ENCODE results near the gene ASCC1.

Gene ASCC1

GRCh38 chr10:72066318-72067284 lies 149.5 kb downstream of the ASCC1 start:
- H3K9ac ChIP-seq (ENCODE audit: insufficient read length, low read depth) = no peak overlapping the region
- no peak for DNase-seq (ENCODE audit: low read depth, low spot score)
- TF ChIP-seq ZNF274 (IDR thresholded peaks at IDR 0.05; ENCODE audit: low read depth, low read length) (no peak), YY1 (IDR thresholded peaks at IDR 0.05; ENCODE audit: insufficient read depth, insufficient read length) (no peak), SUZ12 (IDR thresholded peaks at IDR 0.05; ENCODE audit: extremely low read depth, insufficient read depth, insufficient read length) (no peak)
- H3K4me1 ChIP-seq (ENCODE audit: insufficient read depth, insufficient read length) = peaks cover 22% of the 10 kb centered on the region
- no peaks in the 10 kb centered on the region for H3K27me3 ChIP-seq (ENCODE audit: insufficient read depth, insufficient read length)
- H3K4me3 ChIP-seq (ENCODE audit: insufficient read length, low read depth) = no peak overlapping the region
- no peaks in the 10 kb centered on the region for H3K36me3 ChIP-seq (ENCODE audit: insufficient read depth, insufficient read length, low read length)
- no peaks in the 10 kb centered on the region for H3K9me3 ChIP-seq (ENCODE audit: insufficient read depth, low read length)

- no peaks in the 10 kb centered on the region for H3K36me3 ChIP-seq (ENCODE audit: insufficient read depth, insufficient read length, low read length)
- TF ChIP-seq SUZ12 (IDR thresholded peaks at IDR 0.05; ENCODE audit: extremely low read depth, insufficient read depth, insufficient read length) (no peak), YY1 (IDR thresholded peaks at IDR 0.05; ENCODE audit: insufficient read depth, insufficient read length) (no peak), ZNF274 (IDR thresholded peaks at IDR 0.05; ENCODE audit: low read depth, low read length) (no peak)
- no peak overlapping the region for H3K4me3 ChIP-seq (ENCODE audit: insufficient read length, low read depth)
- H3K9ac ChIP-seq (ENCODE audit: insufficient read length, low read depth) = no peak overlapping the region
- no peak for DNase-seq (ENCODE audit: low read depth, low spot score)
- peaks cover 25% of the 10 kb centered on the region for H3K4me1 ChIP-seq (ENCODE audit: insufficient read depth, insufficient read length)
- no peaks in the 10 kb centered on the region for H3K27me3 ChIP-seq (ENCODE audit: insufficient read depth, insufficient read length)
- H3K9me3 ChIP-seq (ENCODE audit: insufficient read depth, low read length) = no peaks in the 10 kb centered on the region
Observed at GRCh38 chr10:72065439-72066025, 150.5 kb downstream of the ASCC1 start.

- peaks cover 23% of the 10 kb centered on the region for H3K4me1 ChIP-seq (ENCODE audit: insufficient read depth, insufficient read length)
- TF ChIP-seq YY1 (IDR thresholded peaks at IDR 0.05; ENCODE audit: insufficient read depth, insufficient read length) (no peak), SUZ12 (IDR thresholded peaks at IDR 0.05; ENCODE audit: extremely low read depth, insufficient read depth, insufficient read length) (no peak), ZNF274 (IDR thresholded peaks at IDR 0.05; ENCODE audit: low read depth, low read length) (no peak)
- DNase-seq (ENCODE audit: low read depth, low spot score) = no peak
- no peaks in the 10 kb centered on the region for H3K9me3 ChIP-seq (ENCODE audit: insufficient read depth, low read length)
- H3K36me3 ChIP-seq (ENCODE audit: insufficient read depth, insufficient read length, low read length) = no peaks in the 10 kb centered on the region
- H3K4me3 ChIP-seq (ENCODE audit: insufficient read length, low read depth) = no peak overlapping the region
- no peak overlapping the region for H3K9ac ChIP-seq (ENCODE audit: insufficient read length, low read depth)
- H3K27me3 ChIP-seq (ENCODE audit: insufficient read depth, insufficient read length) = no peaks in the 10 kb centered on the region
Observed at GRCh38 chr10:72063703-72064391, 152.2 kb downstream of the ASCC1 start.

- DNase-seq (ENCODE audit: low read depth, low spot score) = no peak
Observed at GRCh38 chr10:72062832-72063702, 153.0 kb downstream of the ASCC1 start.

GRCh38 chr10:72062382-72062781 lies 153.7 kb downstream of the ASCC1 start:
- TF ChIP-seq SUZ12 (IDR thresholded peaks at IDR 0.05; ENCODE audit: extremely low read depth, insufficient read depth, insufficient read length) = no peak
- TF ChIP-seq ZNF274 (IDR thresholded peaks at IDR 0.05; ENCODE audit: low read depth, low read length) = no peak
- TF ChIP-seq YY1 (IDR thresholded peaks at IDR 0.05; ENCODE audit: insufficient read depth, insufficient read length) = no peak
- no peak for DNase-seq (ENCODE audit: low read depth, low spot score)
- Histone ChIP-seq H3K4me3 (ENCODE audit: insufficient read length, low read depth) (no peak overlapping the region), H3K9me3 (ENCODE audit: insufficient read depth, low read length) (no peaks in the 10 kb centered on the region), H3K4me1 (ENCODE audit: insufficient read depth, insufficient read length) (peaks cover 19% of the 10 kb centered on the region), H3K36me3 (ENCODE audit: insufficient read depth, insufficient read length, low read length) (no peaks in the 10 kb centered on the region), H3K9ac (ENCODE audit: insufficient read length, low read depth) (no peak overlapping the region), H3K27me3 (ENCODE audit: insufficient read depth, insufficient read length) (no peaks in the 10 kb centered on the region)

More at GRCh38 chr10:72062832-72063702, 153.0 kb downstream of the ASCC1 start:
- H3K9me3 ChIP-seq (ENCODE audit: insufficient read depth, low read length) = no peaks in the 10 kb centered on the region
- no peak overlapping the region for H3K4me3 ChIP-seq (ENCODE audit: insufficient read length, low read depth)
- TF ChIP-seq SUZ12 (IDR thresholded peaks at IDR 0.05; ENCODE audit: extremely low read depth, insufficient read depth, insufficient read length) = no peak
- no peak for TF ChIP-seq ZNF274 (IDR thresholded peaks at IDR 0.05; ENCODE audit: low read depth, low read length)
- no peak for TF ChIP-seq YY1 (IDR thresholded peaks at IDR 0.05; ENCODE audit: insufficient read depth, insufficient read length)
- H3K27me3 ChIP-seq (ENCODE audit: insufficient read depth, insufficient read length) = no peaks in the 10 kb centered on the region
- no peak overlapping the region for H3K9ac ChIP-seq (ENCODE audit: insufficient read length, low read depth)
- peaks cover 19% of the 10 kb centered on the region for H3K4me1 ChIP-seq (ENCODE audit: insufficient read depth, insufficient read length)
- H3K36me3 ChIP-seq (ENCODE audit: insufficient read depth, insufficient read length, low read length) = no peaks in the 10 kb centered on the region

GRCh38 chr10:72061930-72062329 lies 154.1 kb downstream of the ASCC1 start:
- Histone ChIP-seq H3K36me3 (ENCODE audit: insufficient read depth, insufficient read length, low read length) (no peaks in the 10 kb centered on the region), H3K27me3 (ENCODE audit: insufficient read depth, insufficient read length) (no peaks in the 10 kb centered on the region), H3K4me3 (ENCODE audit: insufficient read length, low read depth) (no peak overlapping the region), H3K9ac (ENCODE audit: insufficient read length, low read depth) (no peak overlapping the region), H3K4me1 (ENCODE audit: insufficient read depth, insufficient read length) (peaks cover 19% of the 10 kb centered on the region), H3K9me3 (ENCODE audit: insufficient read depth, low read length) (no peaks in the 10 kb centered on the region)
- TF ChIP-seq ZNF274 (IDR thresholded peaks at IDR 0.05; ENCODE audit: low read depth, low read length) = no peak
- no peak for TF ChIP-seq YY1 (IDR thresholded peaks at IDR 0.05; ENCODE audit: insufficient read depth, insufficient read length)
- no peak for TF ChIP-seq SUZ12 (IDR thresholded peaks at IDR 0.05; ENCODE audit: extremely low read depth, insufficient read depth, insufficient read length)
- DNase-seq (ENCODE audit: low read depth, low spot score) = no peak

Measured in NT2/D1 (cell line).